T-cell (primary cell): Measurements from ENCODE around the gene NUP50. TPM values are rescaled to one million over a fixed set of nuclear protein-coding genes. Genes with fewer than 3 reads are reported as not detected.
A peak's percentile ranks its signal among the peaks of the same experiment; 100 is the strongest.

Experiments used
- ATAC-seq, 4 experiments: fragments of 200-7000 bp in 3 of 4; fragments of 150-1000 bp in 1 of 4; cut with Tn5 transposase; replicated peaks in 1 of 4; 1 replicate in 3 of 4; 2 replicates in 1 of 4; pipeline ENCODE4 v1.10.0; 2021; ENCODE audit warnings: moderate library complexity in 3 of 4, mild to moderate bottlenecking in 2 of 4, moderate number of reproducible peaks in 1 of 4
- CTCF ChIA-PET, 2 donors: fragments of 300-600 bp; sonication (Branson Sonifier 250); formaldehyde crosslinking; loops; one replicate each; lab custom pipeline; 2022; ENCODE audit warnings: antibody characterized with exemption in 2 of 2; lab: Charles Lee
- POLR2A ChIA-PET, 2 donors: fragments of 300-600 bp; sonication (Branson Sonifier 250); formaldehyde crosslinking; loops; one replicate each; lab custom pipeline; 2022; ENCODE audit warnings: antibody characterized with exemption in 2 of 2; lab: Charles Lee
- DNase-seq, 35 experiments: peaks; one replicate each; pipeline versions ENCODE4 v3.0.0 to v3.0.0-alpha.2; 2013 to 2023
- H3K27ac ChIP-seq: one replicate; pipeline ENCODE4 v1.5.1; 2013; ENCODE audit warnings: low read length
- H3K27me3 ChIP-seq, 2 experiments: replicated peaks in 1 of 2; 1 replicate in 1 of 2; 2 replicates in 1 of 2; pipeline versions ENCODE4 v1.6.1 to v1.7.0; 2013; ENCODE audit warnings: low read length in 1 of 2, mixed read lengths in 1 of 2; ENCODE audit not compliant: control insufficient read depth in 2 of 2, insufficient read depth in 2 of 2; ENCODE audit errors: extremely low read depth in 1 of 2
- H3K36me3 ChIP-seq, 2 donors: 1 replicate in 1 of 2; 2 replicates in 1 of 2; pipeline versions ENCODE4 v1.6.1 to v1.7.0; 2013; ENCODE audit warnings: low read length in 1 of 2; ENCODE audit not compliant: control insufficient read depth in 2 of 2, insufficient read depth in 1 of 2; ENCODE audit errors: extremely low read depth in 1 of 2
- H3K4me1 ChIP-seq, 2 experiments: 1 replicate in 1 of 2; 2 replicates in 1 of 2; pipeline versions ENCODE4 v1.6.1 to v1.7.0; 2013; ENCODE audit warnings: low read length in 2 of 2, mixed read lengths in 1 of 2; ENCODE audit not compliant: insufficient read depth in 2 of 2, control insufficient read depth in 1 of 2; ENCODE audit errors: extremely low read depth in 1 of 2
- H3K4me3 ChIP-seq, 2 donors: 1 replicate in 1 of 2; 2 replicates in 1 of 2; pipeline versions ENCODE4 v1.5.1 to v1.7.0; 2013; ENCODE audit warnings: mild to moderate bottlenecking in 2 of 2, low read length in 1 of 2, moderate library complexity in 1 of 2; ENCODE audit not compliant: control insufficient read depth in 1 of 2; ENCODE audit errors: extremely low read depth in 1 of 2
- H3K9me3 ChIP-seq: 2 replicates; pipeline ENCODE4 v1.7.0; 2013
- H3K27ac Mint-ChIP-seq, 2 donors: one replicate each; pipeline ENCODE4 v1.8.0; 2020 to 2021; ENCODE audit warnings: mild to moderate bottlenecking in 2 of 2, mixed read lengths in 2 of 2
- H3K27me3 Mint-ChIP-seq, 2 donors: one replicate each; pipeline ENCODE4 v1.8.0; 2021 to 2022; ENCODE audit warnings: mixed read lengths in 2 of 2
- H3K36me3 Mint-ChIP-seq: one replicate; pipeline ENCODE4 v1.8.0; 2021; ENCODE audit warnings: mixed read lengths
- H3K4me1 Mint-ChIP-seq, 3 donors: one replicate each; pipeline ENCODE4 v1.8.0; 2020 to 2022; ENCODE audit warnings: mixed read lengths in 3 of 3, mild to moderate bottlenecking in 1 of 3
- H3K4me3 Mint-ChIP-seq, 3 donors: one replicate each; pipeline ENCODE4 v1.8.0; 2020 to 2022; ENCODE audit warnings: mild to moderate bottlenecking in 3 of 3, mixed read lengths in 3 of 3, moderate library complexity in 3 of 3
- H3K9me3 Mint-ChIP-seq, 3 donors: one replicate each; pipeline ENCODE4 v1.8.0; 2020 to 2022; ENCODE audit warnings: mixed read lengths in 3 of 3
- WGBS: methylation state at CpG from one replicate; pipeline ENCODE4 v1.1.5; 2013; ENCODE audit warnings: missing lambda C conversion rate; ENCODE audit not compliant: insufficient coverage; 5-methylcytosine and 5-hydroxymethylcytosine counted together
- total RNA-seq, 35 experiments: library from RNA in 6 of 35; stranded (reverse) in 6 of 35; fragments of 120-200 nt in 1 of 35; gene quantifications; one replicate each; pipeline versions ENCODE4 v1.2.1 to v1.2.4 and lab custom pipeline; 2013 to 2026

NUP50 gene
- total RNA-seq, 5 donors from 2014 or later (not counting 1 experiment from before 2014, with no cell fraction given), result 97.0 to 151 (median 126) TPM

DNA sequence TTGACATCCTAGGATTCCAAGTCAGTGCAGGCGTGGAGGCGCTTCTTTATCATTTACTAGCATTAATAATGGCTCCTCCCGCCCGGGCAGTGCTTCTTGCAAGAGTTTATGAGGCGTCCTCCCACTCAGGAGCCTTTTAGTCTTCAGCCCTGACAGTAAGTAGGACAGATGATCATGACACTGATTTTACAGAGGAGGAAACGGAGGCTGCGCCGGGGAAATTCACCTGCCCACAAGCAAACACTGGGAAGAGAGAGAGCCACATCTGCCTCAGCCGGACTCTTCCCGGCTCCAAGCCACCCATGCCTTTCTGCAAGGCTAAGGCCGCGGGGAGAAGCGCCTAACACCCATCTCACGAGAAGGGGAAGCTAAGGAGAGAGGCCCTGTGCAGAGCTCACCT lies 41.1 kb downstream of the NUP50 start:
- no peaks in the 10 kb centered on the region for H3K9me3 Mint-ChIP-seq
- H3K9me3 ChIP-seq, result no peaks in the 10 kb centered on the region
- peaks cover 25% of the 10 kb centered on the region for H3K36me3 Mint-ChIP-seq
- H3K4me1 ChIP-seq, result no peaks in the 10 kb centered on the region
- H3K27me3 Mint-ChIP-seq, result no peaks in the 10 kb centered on the region
- H3K27me3 ChIP-seq, result no peaks in the 10 kb centered on the region
- POLR2A ChIA-PET, result no interaction called here
- no peak overlapping the region for H3K27ac ChIP-seq
- CTCF ChIA-PET, result interaction anchor here in 1 of 2 donors (0.6 kb wide), 1 partner anchor 110 kb away, joined by 3 read pairs; no protein-coding TSS in a partner anchor
- ATAC-seq, result no peak
- no peak overlapping the region for H3K4me3 Mint-ChIP-seq
- no peaks in the 10 kb centered on the region for H3K4me1 Mint-ChIP-seq
- DNase-seq, result no peak
- WGBS, result 92% methylated on average over 5 of the region's 14 CpGs
- no peak overlapping the region for H3K4me3 ChIP-seq
- peaks cover 18 to 21% of the 10 kb centered on the region in 2 donors for H3K36me3 ChIP-seq
- H3K27ac Mint-ChIP-seq, result no peak overlapping the region

DNA sequence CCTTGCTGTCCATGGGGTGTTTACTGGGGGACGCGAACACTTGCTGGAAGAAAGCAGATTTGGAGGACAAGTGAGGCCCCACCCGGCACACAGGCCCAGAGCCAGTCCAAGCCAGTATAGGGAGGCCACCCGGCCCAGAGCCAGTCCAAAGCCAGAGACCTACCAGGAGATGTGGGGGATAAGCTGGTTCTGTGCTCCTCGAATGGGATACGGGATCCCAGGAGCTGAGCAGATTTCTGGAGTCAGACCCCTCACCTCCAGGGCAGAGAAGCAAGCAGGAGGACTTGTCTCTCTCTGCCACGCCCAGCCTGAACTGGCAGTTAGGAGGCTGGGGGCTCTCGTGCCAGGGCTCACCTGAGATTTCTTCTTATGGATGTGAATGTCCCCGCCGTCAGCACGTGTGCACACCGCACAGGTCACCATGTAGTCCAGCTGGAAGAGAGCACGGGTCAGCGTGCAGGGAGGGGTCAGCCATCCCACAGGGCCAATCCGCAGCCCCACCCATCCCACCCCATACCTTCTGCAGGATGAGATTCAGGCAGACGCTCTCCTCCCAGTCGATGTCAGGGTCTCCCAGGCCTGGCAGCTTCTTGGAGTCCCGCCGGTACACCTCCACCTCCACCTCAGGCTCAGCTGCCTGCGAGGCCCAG lies 41.7 kb downstream of the NUP50 start:
- Histone ChIP-seq H3K36me3 (peaks cover 21 to 23% of the 10 kb centered on the region in 2 donors), H3K27ac (no peak overlapping the region), H3K4me1 (no peaks in the 10 kb centered on the region), H3K9me3 (no peaks in the 10 kb centered on the region), H3K27me3 (no peaks in the 10 kb centered on the region), H3K4me3 (no peak overlapping the region)
- CTCF ChIA-PET, result no interaction called here
- Mint-ChIP-seq H3K27me3 (no peaks in the 10 kb centered on the region), H3K4me3 (no peak overlapping the region), H3K9me3 (no peaks in the 10 kb centered on the region), H3K36me3 (peaks cover 26% of the 10 kb centered on the region), H3K4me1 (no peaks in the 10 kb centered on the region), H3K27ac (no peak overlapping the region)
- ATAC-seq (no peak), DNase-seq (no peak)
- POLR2A ChIA-PET, result no interaction called here
- 95% methylated on average over 17 of the region's 20 CpGs for WGBS

GRCh38 chr22:45206233-45206632 lies 42.5 kb downstream of the NUP50 start:
- H3K4me1 ChIP-seq, result no peaks in the 10 kb centered on the region
- no peak for ATAC-seq
- peaks cover 26% of the 10 kb centered on the region for H3K36me3 Mint-ChIP-seq
- ChIA-PET POLR2A (no interaction called here), CTCF (no interaction called here)
- no peak overlapping the region for H3K4me3 Mint-ChIP-seq
- no peak for DNase-seq
- no peak overlapping the region for H3K27ac ChIP-seq
- no peaks in the 10 kb centered on the region for H3K27me3 Mint-ChIP-seq
- H3K9me3 Mint-ChIP-seq, result no peaks in the 10 kb centered on the region
- H3K36me3 ChIP-seq, result peaks cover 16 to 27% of the 10 kb centered on the region in 2 donors
- no peak overlapping the region for H3K27ac Mint-ChIP-seq
- H3K4me3 ChIP-seq, result no peak overlapping the region
- WGBS, result 94% methylated on average over 3 of the region's 6 CpGs
- no peaks in the 10 kb centered on the region for H3K9me3 ChIP-seq
- H3K27me3 ChIP-seq, result no peaks in the 10 kb centered on the region
- H3K4me1 Mint-ChIP-seq, result no peaks in the 10 kb centered on the region

- 97% methylated on average over 12 of the region's 13 CpGs for WGBS
- no peak overlapping the region for H3K27ac Mint-ChIP-seq
- no peaks in the 10 kb centered on the region for H3K27me3 Mint-ChIP-seq
- Histone ChIP-seq H3K36me3 (peaks cover 20 to 22% of the 10 kb centered on the region in 2 donors), H3K4me3 (no peak overlapping the region), H3K9me3 (no peaks in the 10 kb centered on the region), H3K4me1 (no peaks in the 10 kb centered on the region), H3K27ac (no peak overlapping the region), H3K27me3 (no peaks in the 10 kb centered on the region)
- no peaks in the 10 kb centered on the region for H3K9me3 Mint-ChIP-seq
- H3K4me3 Mint-ChIP-seq, result no peak overlapping the region
- DNase-seq (no peak), ATAC-seq (no peak)
- peaks cover 26% of the 10 kb centered on the region for H3K36me3 Mint-ChIP-seq
- CTCF ChIA-PET, result interaction anchor here in 1 of 2 donors (0.7 kb wide), 1 partner anchor 44 kb away, joined by 7 read pairs; the partner anchor contains the start of gene NUP50
- POLR2A ChIA-PET, result no interaction called here
- no peaks in the 10 kb centered on the region for H3K4me1 Mint-ChIP-seq
These were observed 43.8 kb downstream of the NUP50 start for GRCh38 chr22:45207533-45207932.

- H3K36me3 Mint-ChIP-seq, result peaks cover 26% of the 10 kb centered on the region
- POLR2A ChIA-PET, result no interaction called here
- Histone ChIP-seq H3K4me3 (no peak overlapping the region), H3K9me3 (no peaks in the 10 kb centered on the region), H3K27ac (no peak overlapping the region), H3K27me3 (no peaks in the 10 kb centered on the region), H3K36me3 (peaks cover 15 to 18% of the 10 kb centered on the region in 2 donors), H3K4me1 (no peaks in the 10 kb centered on the region)
- H3K27me3 Mint-ChIP-seq, result no peaks in the 10 kb centered on the region
- 94% methylated on average over 20 of the region's 24 CpGs for WGBS
- H3K27ac Mint-ChIP-seq, result no peak overlapping the region
- DNase-seq (no peak), ATAC-seq (no peak)
- no peaks in the 10 kb centered on the region for H3K9me3 Mint-ChIP-seq
- H3K4me1 Mint-ChIP-seq, result no peaks in the 10 kb centered on the region
- CTCF ChIA-PET, result interaction anchor here in 1 of 2 donors (0.7 kb wide), 1 partner anchor 45 kb away, joined by 7 read pairs; the partner anchor contains the start of gene NUP50
- no peak overlapping the region for H3K4me3 Mint-ChIP-seq
These were observed 44.4 kb downstream of the NUP50 start for GRCh38 chr22:45207981-45208664.

DNA sequence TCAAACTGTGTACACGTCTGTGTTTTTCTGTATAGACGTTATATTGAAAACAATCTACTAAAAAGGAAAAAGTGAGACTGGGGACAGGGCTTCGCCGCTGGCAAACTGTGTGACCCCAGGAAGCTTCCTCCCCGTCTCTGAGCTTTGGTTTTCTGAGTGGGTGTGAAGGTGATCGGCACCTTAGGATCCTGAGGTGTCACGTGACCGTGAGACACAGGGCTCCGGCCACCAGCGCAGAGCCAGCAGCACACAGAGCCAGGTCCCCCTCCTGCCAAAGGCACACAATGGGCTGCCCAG lies 44.9 kb downstream of the NUP50 start:
- Histone ChIP-seq H3K9me3 (no peaks in the 10 kb centered on the region), H3K4me3 (no peak overlapping the region), H3K36me3 (peaks cover 15% of the 10 kb centered on the region in 2 donors), H3K27me3 (no peaks in the 10 kb centered on the region), H3K4me1 (no peaks in the 10 kb centered on the region), H3K27ac (no peak overlapping the region)
- no peaks in the 10 kb centered on the region for H3K27me3 Mint-ChIP-seq
- ChIA-PET POLR2A (no interaction called here), CTCF (no interaction called here)
- peaks cover 25% of the 10 kb centered on the region for H3K36me3 Mint-ChIP-seq
- H3K9me3 Mint-ChIP-seq, result no peaks in the 10 kb centered on the region
- peak overlapping the region in 1 of 2 donors; percentile 16 for H3K27ac Mint-ChIP-seq
- 71% methylated on average over 6 of the region's 10 CpGs for WGBS
- H3K4me3 Mint-ChIP-seq, result no peak overlapping the region
- DNase-seq, result no peak
- no peaks in the 10 kb centered on the region for H3K4me1 Mint-ChIP-seq
- ATAC-seq, result no peak
